A549 treated with CpdA at 1 μM for 4 hours (cell line): ENCODE data around the gene MAST4. TPM values are rescaled to one million over a fixed set of nuclear protein-coding genes. Genes with fewer than 3 reads are reported as not detected.

Experiments
- total RNA-seq: library from RNA; stranded (reverse); fragments of 200-300 nt; extraction: Qiagen RNA extraction; gene quantifications from 5 replicates; pipeline ENCODE4 v1.2.3, GENCODE V29; 2022; ENCODE audit warnings: low read depth

MAST4 gene
- 1.2 to 1.7 TPM (median 1.5 TPM) in 5 replicates for total RNA-seq

DNA sequence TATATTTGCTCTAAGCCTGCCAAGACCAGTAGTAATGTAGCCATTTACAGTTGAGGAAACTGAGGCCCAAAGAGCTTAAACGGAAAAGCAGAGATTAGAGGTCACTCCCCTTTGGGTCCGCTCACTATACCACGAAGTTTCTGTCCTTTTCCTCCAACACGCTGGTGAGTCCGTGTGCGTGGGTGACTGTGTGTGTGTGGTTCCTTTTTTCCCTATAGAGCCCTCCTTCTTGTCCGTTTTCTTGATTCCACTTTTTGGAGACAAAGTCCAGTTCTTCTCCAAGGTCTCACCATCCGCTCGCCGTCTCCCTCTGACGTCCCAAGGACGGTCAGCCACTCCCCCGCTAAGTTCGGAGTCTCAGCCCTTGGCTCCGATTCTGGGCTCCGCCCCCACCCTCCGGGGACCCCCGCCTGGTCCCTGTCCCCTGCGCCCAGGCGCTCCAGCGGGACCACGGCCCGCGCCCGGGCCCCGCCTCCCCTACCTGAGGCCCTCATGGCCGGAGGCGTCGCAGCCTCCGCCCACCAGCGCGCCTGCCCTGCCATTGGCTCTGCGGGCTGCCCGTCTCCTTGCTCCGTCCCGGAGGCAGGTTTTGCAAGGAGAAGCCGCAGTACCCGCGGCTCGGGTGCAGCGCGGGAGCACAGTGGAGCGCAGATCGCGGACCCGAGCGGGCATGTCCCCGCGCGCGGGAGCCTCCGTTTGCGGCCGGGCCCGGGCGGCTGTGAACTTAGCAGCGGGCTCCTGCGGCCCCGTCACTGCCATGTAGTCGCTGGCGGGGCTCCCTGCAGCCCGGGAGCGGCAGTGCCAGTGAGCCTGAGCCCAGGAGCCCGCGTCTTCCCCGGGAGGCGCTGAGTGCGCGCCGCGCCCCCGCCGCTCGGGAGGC is at the start of gene MAST4:
MAST4 (plus strand) TSS at position 638 of the 880 bp plus-strand sequence. CDS start 263 bp downstream, outside the sequence.

DNA sequence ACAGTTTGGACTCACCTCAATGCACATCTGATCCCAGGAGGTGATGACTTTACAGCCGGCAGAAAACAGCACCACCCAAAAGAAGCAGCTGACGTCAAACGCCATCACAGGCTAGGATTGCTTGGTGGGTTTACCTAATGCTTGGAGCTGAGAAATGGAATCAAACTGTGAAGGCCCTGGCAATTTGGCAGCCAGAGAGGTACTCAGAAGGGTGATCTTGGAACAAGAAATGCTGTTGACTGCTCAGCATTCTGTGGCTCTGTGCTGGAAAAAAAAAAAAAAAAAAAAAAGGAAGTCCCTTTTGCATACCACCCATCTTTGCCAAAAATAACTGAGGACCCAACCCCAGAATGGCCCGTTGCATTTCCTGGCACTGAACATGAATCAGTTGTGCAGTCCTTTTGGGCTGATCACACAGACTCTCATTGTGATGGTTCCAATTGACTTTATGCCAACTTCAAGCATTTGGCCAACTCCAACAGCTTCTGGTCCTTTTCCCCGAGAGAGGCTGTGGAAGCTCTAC is 600.4 kb downstream of the MAST4 start, which contains the start of gene CD180:
CD180 (minus strand) TSS at position 263 of the 523 bp plus-strand sequence; CDS start at position 105, 158 bp downstream.

